ENCODE results near the gene FRA10AC1.

DNA sequence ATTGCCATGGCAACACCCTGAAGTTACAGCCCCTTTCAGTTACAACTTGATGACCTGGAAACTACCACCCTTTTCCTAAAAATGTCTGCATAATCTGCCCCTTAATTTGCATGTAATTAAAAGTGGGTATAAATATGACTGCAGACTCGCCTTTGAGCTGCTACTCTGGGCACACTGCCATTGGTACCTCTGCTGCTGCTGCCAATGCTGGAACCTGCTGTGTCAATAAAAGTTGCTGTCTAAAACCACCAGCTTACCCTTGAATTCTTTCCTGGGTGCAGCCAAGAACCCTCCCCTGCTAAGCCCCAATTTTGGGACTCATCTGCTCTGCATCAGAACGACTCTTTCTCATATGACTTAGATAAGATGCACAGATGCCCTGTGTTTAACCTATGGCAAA, 10.2 kb upstream of the FRA10AC1 start:
- TF ChIP-seq EZH2 (IDR thresholded peaks at IDR 0.05; ENCODE audit: borderline replicate concordance, low read depth, low read length, poor library complexity, severe bottlenecking): no peak
- TF ChIP-seq, protein P1, sequence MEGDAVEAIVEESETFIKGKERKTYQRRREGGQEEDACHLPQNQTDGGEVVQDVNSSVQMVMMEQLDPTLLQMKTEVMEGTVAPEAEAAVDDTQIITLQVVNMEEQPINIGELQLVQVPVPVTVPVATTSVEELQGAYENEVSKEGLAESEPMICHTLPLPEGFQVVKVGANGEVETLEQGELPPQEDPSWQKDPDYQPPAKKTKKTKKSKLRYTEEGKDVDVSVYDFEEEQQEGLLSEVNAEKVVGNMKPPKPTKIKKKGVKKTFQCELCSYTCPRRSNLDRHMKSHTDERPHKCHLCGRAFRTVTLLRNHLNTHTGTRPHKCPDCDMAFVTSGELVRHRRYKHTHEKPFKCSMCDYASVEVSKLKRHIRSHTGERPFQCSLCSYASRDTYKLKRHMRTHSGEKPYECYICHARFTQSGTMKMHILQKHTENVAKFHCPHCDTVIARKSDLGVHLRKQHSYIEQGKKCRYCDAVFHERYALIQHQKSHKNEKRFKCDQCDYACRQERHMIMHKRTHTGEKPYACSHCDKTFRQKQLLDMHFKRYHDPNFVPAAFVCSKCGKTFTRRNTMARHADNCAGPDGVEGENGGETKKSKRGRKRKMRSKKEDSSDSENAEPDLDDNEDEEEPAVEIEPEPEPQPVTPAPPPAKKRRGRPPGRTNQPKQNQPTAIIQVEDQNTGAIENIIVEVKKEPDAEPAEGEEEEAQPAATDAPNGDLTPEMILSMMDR (conservative IDR thresholded peaks at IDR 0.05; ENCODE audit: low read depth, low read length): no peak
